ENCODE results near the gene CPN1. TPM values are rescaled to one million over a fixed set of nuclear protein-coding genes. Genes with fewer than 3 reads are reported as not detected.

Gene CPN1
- total and polyA plus RNA-seq, 2 of the 8 experiments (the other 6 are each of a cell fraction or from before 2014, with no cell fraction given) = 0.15 to 0.20 TPM

- FAIRE-seq = no peak
- Histone ChIP-seq H2BK120ac (replicated peaks; ENCODE audit: low read depth, low read length) (no peak overlapping the region), H2BK15ac (ENCODE audit: low read length) (no peak overlapping the region), H3K18ac (ENCODE audit: extremely low read depth, low read length) (no peak overlapping the region), H3K4me3 (ENCODE audit: extremely low read depth in 1 of 4, insufficient read depth in 2 of 4, low read depth in 3 of 4, low read length in 4 of 4) (no peak overlapping the region), H3K4me2 (ENCODE audit: insufficient read depth in 1 of 2, low read depth in 2 of 2, low read length in 2 of 2) (no peak overlapping the region), H2BK20ac (ENCODE audit: low read length) (no peak overlapping the region), H3K79me1 (ENCODE audit: low read depth, low read length) (peaks cover 2% of the 10 kb centered on the region; the same call in 1 of the 2 replicates), H3K14ac (ENCODE audit: insufficient read length) (no peak overlapping the region), H2AK5ac (ENCODE audit: low read depth, low read length) (no peak overlapping the region), H2BK12ac (ENCODE audit: low read depth, low read length) (no peak overlapping the region), H4K8ac (ENCODE audit: extremely low read depth, insufficient read depth, low read length) (no peak overlapping the region), H3K56ac (replicated peaks; ENCODE audit: insufficient read length, low read depth, low read length) (no peak overlapping the region), H3K23me2 (ENCODE audit: low read depth, low read length) (no peaks in the 10 kb centered on the region), H4K5ac (ENCODE audit: insufficient read length, low read depth, low read length) (no peak overlapping the region), H3K9ac (replicated peaks in 1 of 4; ENCODE audit: extremely low read depth in 1 of 4, low read depth in 3 of 4, low read length in 3 of 4) (no peak overlapping the region), H3K79me2 (ENCODE audit: control insufficient read depth in 1 of 2, insufficient read depth in 2 of 2, low read length in 2 of 2) (no peaks in the 10 kb centered on the region), H4K91ac (replicated peaks; ENCODE audit: insufficient read length, low read length) (no peak overlapping the region), H3K4ac (replicated peaks; ENCODE audit: insufficient read length, low read depth, low read length) (no peak overlapping the region), H4K20me1 (replicated peaks in 1 of 2; ENCODE audit: control insufficient read depth in 1 of 2, insufficient read depth in 2 of 2, low read length in 2 of 2) (no peaks in the 10 kb centered on the region), H3K27ac (ENCODE audit: low read depth, low read length) (no peak overlapping the region), H3K23ac (ENCODE audit: insufficient read length) (no peak overlapping the region), H3K4me1 (replicated peaks in 1 of 4; ENCODE audit: control insufficient read depth in 3 of 4, insufficient read depth in 4 of 4, low read length in 3 of 4) (no peaks in the 10 kb centered on the region; a peak in 1 of 7 replicates), H3K9me3 (ENCODE audit: insufficient read depth in 2 of 2, low read depth in 1 of 2, low read length in 1 of 2) (no peaks in the 10 kb centered on the region), H2BK5ac (ENCODE audit: low read depth, low read length) (no peak overlapping the region), H2AFZ (ENCODE audit: low read length) (no peak overlapping the region), H3K27me3 (replicated peaks in 1 of 4; ENCODE audit: control insufficient read depth in 3 of 4, extremely low read depth in 1 of 4, insufficient read depth in 3 of 4, low read length in 3 of 4) (no peaks in the 10 kb centered on the region), H3K36me3 (ENCODE audit: control insufficient read depth in 2 of 4, insufficient read depth in 4 of 4, low read length in 3 of 4) (no peaks in the 10 kb centered on the region)
- ChIA-PET CTCF (ENCODE audit: partially characterized antibody) (interaction anchor here (0.6 to 8.9 kb wide), 4 partner anchors 15 to 145 kb away, joined by 3 to 57 read pairs (median 5); partner anchors contain the start of gene DNMBP), POLR2A (ENCODE audit: partially characterized antibody) (interaction anchor here (0.7 to 1.7 kb wide), 4 partner anchors 11 to 81 kb away, joined by 3 to 4 read pairs (median 3); no protein-coding TSS in a partner anchor)
- no peak for DNase-seq (ENCODE audit: low read depth in 1 of 2, low spot score in 2 of 2)
- 87% methylated on average over 8 of the region's 8 CpGs; no CpG with 5 or more reads in 1 of the 2 experiments for WGBS, 2 experiments (ENCODE audit: extremely low coverage in 1 of 2, insufficient coverage in 1 of 2, insufficient read length in 1 of 2, insufficient replicate concordance in 2 of 2, low coverage in 1 of 2, low lambda C conversion rate in 2 of 2, missing lambda C conversion rate in 1 of 2)
- TF ChIP-seq HDAC6 (IDR thresholded peaks at IDR 0.05; ENCODE audit: low read depth, low read length) (no peak), RNF2 (IDR thresholded peaks at IDR 0.05; ENCODE audit: borderline replicate concordance, low read depth, low read length, missing control alignments, poor library complexity, severe bottlenecking) (no peak), CTBP2 (IDR thresholded peaks at IDR 0.05; ENCODE audit: borderline replicate concordance, insufficient read depth, insufficient read length, low read length) (no peak), CBX5 (IDR thresholded peaks at IDR 0.05; ENCODE audit: low read depth, low read length) (no peak), TAF7 (optimal IDR thresholded peaks at IDR 0.05; ENCODE audit: borderline replicate concordance, low read depth, low read length) (no peak), CTCF (IDR thresholded peaks at IDR 0.05; ENCODE audit: control extremely low read depth in 1 of 3, insufficient read depth in 1 of 3, low read depth in 1 of 3, low read length in 3 of 3) (no peak), KDM1A (IDR thresholded peaks at IDR 0.05; ENCODE audit: borderline replicate concordance, low read length) (no peak)
Measured at GRCh38 chr10:99993701-99994689, 87.7 kb downstream of the CPN1 start.
